Right lobe of liver (tissue), 6 donors: ENCODE measurements around the gene AXIN1. TPM values are rescaled to one million over a fixed set of nuclear protein-coding genes. Genes with fewer than 3 reads are reported as not detected.
"Not testable (repeated sequence)": the region's sequence is repeated elsewhere in the genome, so short reads cannot be mapped to it uniquely, and the experiment has no call there.

Source experiments
- ATAC-seq, 4 donors: fragments of 200-7000 bp; cut with Tn5 transposase; one replicate each; pipeline ENCODE4 v1.9.1; 2020; ENCODE audit warnings: mild to moderate bottlenecking in 4 of 4, moderate library complexity in 4 of 4
- DNase-seq, 3 donors: peaks; one replicate each; pipeline ENCODE4 v3.0.0-alpha.2; 2020
- H3K27ac ChIP-seq, 3 donors: fragments of 200-600 bp; one replicate each; pipeline ENCODE4 v1.8.0; 2022
- H3K27me3 ChIP-seq, 2 donors: fragments of 200-600 bp; one replicate each; pipeline ENCODE4 v1.8.0; 2022
- H3K36me3 ChIP-seq, 4 donors: fragments of 200-600 bp; sonication (generic) in 1 of 4; one replicate each; pipeline versions ENCODE4 v1.5.1 to v1.8.0; 2017 to 2022; ENCODE audit warnings: control low read depth in 1 of 4
- H3K4me1 ChIP-seq, 4 donors: fragments of 200-600 bp; sonication (generic) in 1 of 4; one replicate each; pipeline versions ENCODE4 v1.5.1 to v1.8.0; 2017 to 2022; ENCODE audit warnings: control low read depth in 1 of 4
- H3K4me3 ChIP-seq, 3 donors: fragments of 200-600 bp; one replicate each; pipeline ENCODE4 v1.8.0; 2022
- H3K9me3 ChIP-seq, 4 donors: fragments of 200-600 bp; sonication (generic) in 1 of 4; one replicate each; pipeline versions ENCODE4 v1.5.1 to v1.8.0; 2017 to 2022; ENCODE audit warnings: control low read depth in 1 of 4
- POLR2A ChIP-seq: fragments of 450-650 bp; IDR thresholded peaks from one replicate; pipeline ENCODE4 v1.6.1; 2017; ENCODE audit warnings: antibody characterized with exemption, mild to moderate bottlenecking
- WGBS: methylation state at CpG from one replicate; pipeline ENCODE4 v1.1.6; 2018; ENCODE audit warnings: low coverage, low lambda C conversion rate; ENCODE audit not compliant: insufficient coverage; ENCODE audit errors: missing lambda C conversion rate; 5-methylcytosine and 5-hydroxymethylcytosine counted together
- intact Hi-C, 2 donors: fragments of 100-400 bp; cut with DNase I; formaldehyde crosslinking; loops; one replicate each; pipeline versions ENCODE4 v1.11.2 to v1.14.1; 2022
- total RNA-seq, 6 experiments: library from RNA; depleted of rRNA in 2 of 6; stranded (reverse); fragments of >200 nt in 2 of 6; fragmentation: NEBNext Ultra II Directional in 3 of 6; extraction: Animal tissue kit (Norgen Biotek cat#: 25700) in 3 of 6; gene quantifications; one replicate each; pipeline versions ENCODE4 v1.1.0 to v1.2.4, GENCODE V29; 2016 to 2023
- TF ChIP-seq, protein P1 (sequence below), 4 donors: fragments of 200-600 bp in 3 of 4; fragments of 450-650 bp in 1 of 4; IDR thresholded peaks; one replicate each; pipeline versions ENCODE4 v1.5.1 to v1.8.0; 2016 to 2022; ENCODE audit warnings: antibody characterized with exemption in 4 of 4, mild to moderate bottlenecking in 2 of 4
- donor health status: DM: no; HTN: yes; CAD: no.
- donor health status: DM: no; HTN: no; CAD: no.
- donor health status: DM: no; HTN: no; CAD: no.
- donor health status: DM: no; HTN: yes; CAD: no.
- donor health status: DM: no; HTN: yes; CAD: no.

The AXIN1 gene
- total RNA-seq, 6 experiments from 2014 or later, result 5.5 to 17.4 (median 9.4) TPM

- no peak for DNase-seq
- no peak for ATAC-seq
- no peaks in the 10 kb centered on the region for H3K9me3 ChIP-seq
- H3K4me1 ChIP-seq, result no peaks in the 10 kb centered on the region
- WGBS, result 100% methylated on average over 1 of the region's 21 CpGs
- no peak overlapping the region for H3K4me3 ChIP-seq
- intact Hi-C loops, result no loop called here
- no peak for TF ChIP-seq POLR2A
- TF ChIP-seq, protein P1, sequence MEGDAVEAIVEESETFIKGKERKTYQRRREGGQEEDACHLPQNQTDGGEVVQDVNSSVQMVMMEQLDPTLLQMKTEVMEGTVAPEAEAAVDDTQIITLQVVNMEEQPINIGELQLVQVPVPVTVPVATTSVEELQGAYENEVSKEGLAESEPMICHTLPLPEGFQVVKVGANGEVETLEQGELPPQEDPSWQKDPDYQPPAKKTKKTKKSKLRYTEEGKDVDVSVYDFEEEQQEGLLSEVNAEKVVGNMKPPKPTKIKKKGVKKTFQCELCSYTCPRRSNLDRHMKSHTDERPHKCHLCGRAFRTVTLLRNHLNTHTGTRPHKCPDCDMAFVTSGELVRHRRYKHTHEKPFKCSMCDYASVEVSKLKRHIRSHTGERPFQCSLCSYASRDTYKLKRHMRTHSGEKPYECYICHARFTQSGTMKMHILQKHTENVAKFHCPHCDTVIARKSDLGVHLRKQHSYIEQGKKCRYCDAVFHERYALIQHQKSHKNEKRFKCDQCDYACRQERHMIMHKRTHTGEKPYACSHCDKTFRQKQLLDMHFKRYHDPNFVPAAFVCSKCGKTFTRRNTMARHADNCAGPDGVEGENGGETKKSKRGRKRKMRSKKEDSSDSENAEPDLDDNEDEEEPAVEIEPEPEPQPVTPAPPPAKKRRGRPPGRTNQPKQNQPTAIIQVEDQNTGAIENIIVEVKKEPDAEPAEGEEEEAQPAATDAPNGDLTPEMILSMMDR (IDR thresholded peaks at IDR 0.05), result no peak
- no peaks in the 10 kb centered on the region for H3K27me3 ChIP-seq
- no peaks in the 10 kb centered on the region for H3K36me3 ChIP-seq
- H3K27ac ChIP-seq, result no peak overlapping the region
These were observed 14.4 kb downstream of the AXIN1 start for GRCh38 chr16:337975-338575.

DNA sequence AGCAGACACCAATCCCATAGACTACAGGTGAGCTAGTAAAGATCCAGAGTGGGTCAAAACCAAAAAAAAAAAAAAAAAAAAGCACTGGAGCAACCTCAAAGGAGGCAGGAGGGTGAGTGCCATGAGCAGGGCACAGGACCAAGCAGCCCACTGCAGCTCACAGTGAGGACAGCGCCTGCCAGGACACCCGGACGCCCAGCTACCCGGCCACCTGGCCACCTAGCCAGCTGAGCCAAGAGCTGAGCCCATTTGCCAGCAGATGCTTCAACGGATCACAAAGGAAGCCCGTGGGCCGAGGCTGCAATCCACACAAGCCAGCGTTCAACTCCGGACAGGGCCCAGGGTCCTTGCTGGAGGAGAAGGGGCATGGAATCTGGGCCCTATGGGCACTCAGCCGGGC is 15.1 kb downstream of the AXIN1 start:
- DNase-seq, result no peak
- peak in 1 of 4 donors; percentile 18 for ATAC-seq
- Histone ChIP-seq H3K4me1 (no peaks in the 10 kb centered on the region), H3K27ac (no peak overlapping the region), H3K4me3 (no peak overlapping the region), H3K36me3 (no peaks in the 10 kb centered on the region), H3K27me3 (no peaks in the 10 kb centered on the region), H3K9me3 (no peaks in the 10 kb centered on the region)
- TF ChIP-seq POLR2A, result no peak
- TF ChIP-seq, protein P1 (IDR thresholded peaks at IDR 0.05), result no peak
- WGBS, result no CpG with 5 or more reads among the region's 10 CpGs
- intact Hi-C loops, result no loop called here

GRCh38 chr16:336269-336668 is 16.3 kb downstream of the AXIN1 start:
- H3K9me3 ChIP-seq, result no peaks in the 10 kb centered on the region
- H3K4me3 ChIP-seq, result no peak overlapping the region
- intact Hi-C loops, result no loop called here
- no peak for TF ChIP-seq POLR2A
- TF ChIP-seq, protein P1 (IDR thresholded peaks at IDR 0.05), result no peak
- ATAC-seq (no peak), DNase-seq (no peak)
- no peaks in the 10 kb centered on the region for H3K4me1 ChIP-seq
- whole genome bisulfite sequencing, result 75% methylated on average over 9 of the region's 11 CpGs
- H3K27ac ChIP-seq, result no peak overlapping the region
- no peaks in the 10 kb centered on the region for H3K27me3 ChIP-seq
- no peaks in the 10 kb centered on the region for H3K36me3 ChIP-seq

GRCh38 chr16:334861-335632 is 17.5 kb downstream of the AXIN1 start:
- H3K36me3 ChIP-seq, H3K4me3 ChIP-seq, DNase-seq, H3K4me1 ChIP-seq, H3K27me3 ChIP-seq, H3K9me3 ChIP-seq, H3K27ac ChIP-seq, intact Hi-C loops, ATAC-seq: not testable (repeated sequence)
- 84% methylated on average over 5 of the region's 11 CpGs for WGBS

DNA sequence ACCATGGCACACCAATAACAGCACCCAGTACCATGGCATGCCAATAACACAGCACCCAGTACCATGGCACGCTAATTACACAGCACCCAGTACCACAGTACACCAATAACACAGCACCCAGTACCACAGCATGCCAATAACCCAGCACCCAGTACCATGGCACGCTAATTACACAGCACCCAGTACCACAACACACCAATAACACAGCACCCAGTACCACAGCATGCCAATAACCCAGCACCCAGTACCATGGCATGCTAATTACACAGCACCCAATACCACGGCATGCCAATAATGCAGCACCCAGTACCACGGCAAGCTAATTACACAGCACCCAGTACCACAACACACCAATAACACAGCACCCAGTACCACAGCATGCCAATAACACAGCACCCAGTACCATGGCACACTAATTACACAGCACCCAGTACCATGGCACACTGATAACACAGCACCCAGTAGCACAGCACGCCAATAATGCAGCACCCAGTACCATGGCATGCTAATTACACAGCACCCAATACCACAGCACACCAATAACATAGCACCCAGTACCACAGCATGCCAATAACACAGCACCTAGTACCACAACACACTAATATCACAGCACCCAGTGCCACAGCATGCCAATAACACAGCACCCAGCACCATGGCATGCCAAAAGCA is 18.2 kb downstream of the AXIN1 start:
- H3K27ac ChIP-seq, DNase-seq, H3K27me3 ChIP-seq, H3K4me1 ChIP-seq, H3K36me3 ChIP-seq, ATAC-seq, H3K4me3 ChIP-seq, intact Hi-C loops, H3K9me3 ChIP-seq: not testable (repeated sequence)
- no CpG with 5 or more reads among the region's 5 CpGs for WGBS
